Endothelial cell (in vitro differentiated cells): ENCODE data around the gene ETV3. TPM values are rescaled to one million over a fixed set of nuclear protein-coding genes. Genes with fewer than 3 reads are reported as not detected.

ENCODE experiments used
- DNase-seq: peaks from one replicate; pipeline ENCODE4 v3.0.0; 2021; ENCODE audit warnings: low spot score
- H3K27ac Mint-ChIP-seq: one replicate; pipeline ENCODE4 v1.8.0; 2021; ENCODE audit warnings: mixed read lengths, inconsistent platforms; ENCODE audit not compliant: unreplicated experiment
- H3K27me3 Mint-ChIP-seq: one replicate; pipeline ENCODE4 v1.8.0; 2021; ENCODE audit warnings: mild to moderate bottlenecking, moderate library complexity, mixed read lengths, inconsistent platforms; ENCODE audit not compliant: unreplicated experiment
- H3K36me3 Mint-ChIP-seq: one replicate; pipeline ENCODE4 v1.8.0; 2021; ENCODE audit warnings: mild to moderate bottlenecking, low read depth, mixed read lengths, inconsistent platforms; ENCODE audit not compliant: unreplicated experiment
- H3K4me1 Mint-ChIP-seq: one replicate; pipeline ENCODE4 v1.8.0; 2021; ENCODE audit warnings: mild to moderate bottlenecking, mixed read lengths, inconsistent platforms; ENCODE audit not compliant: unreplicated experiment
- H3K4me3 Mint-ChIP-seq: one replicate; pipeline ENCODE4 v1.8.0; 2021; ENCODE audit warnings: mild to moderate bottlenecking, mixed read lengths, inconsistent platforms; ENCODE audit not compliant: unreplicated experiment
- H3K9me3 Mint-ChIP-seq: one replicate; pipeline ENCODE4 v1.8.0; 2021; ENCODE audit warnings: mixed read lengths, inconsistent platforms; ENCODE audit not compliant: unreplicated experiment
- total RNA-seq: library from RNA; stranded (reverse); fragmentation: NEBNext Ultra II Directional; extraction: Animal tissue kit (Norgen Biotek cat#: 25700); gene quantifications from one replicate; pipeline ENCODE4 v1.2.1, GENCODE V29; 2021; ENCODE audit not compliant: unreplicated experiment
- TF ChIP-seq, protein P1 (sequence below): fragments of 200-600 bp; sonication (generic); IDR thresholded peaks from one replicate; pipeline ENCODE4 v1.5.0; 2021; ENCODE audit warnings: antibody characterized with exemption; ENCODE audit not compliant: unreplicated experiment

ETV3 gene
- total RNA-seq, 1 donor from 2014 or later = 52.3 TPM

DNA sequence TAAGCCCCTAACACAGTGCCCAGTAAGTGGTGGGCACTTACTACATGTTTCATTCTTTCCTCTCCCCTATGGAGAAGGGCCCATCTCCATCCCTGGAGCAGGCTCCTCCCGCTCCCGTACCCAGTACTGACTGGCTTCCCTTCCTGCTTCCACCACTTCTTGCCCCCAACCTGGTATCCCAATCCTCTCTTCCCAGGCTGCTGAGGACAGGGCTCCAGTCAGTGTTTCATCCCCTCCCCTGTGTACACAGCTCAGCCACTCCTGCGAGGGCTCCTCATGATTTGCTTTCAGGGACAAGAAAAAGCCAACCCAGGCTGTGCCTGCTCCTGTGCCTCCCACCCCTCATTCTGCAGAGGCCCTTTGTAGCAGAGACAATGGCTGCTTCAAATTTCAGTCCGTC, 20.8 kb upstream of the ETV3 start:
- no peak overlapping the region for H3K27ac Mint-ChIP-seq
- H3K4me3 Mint-ChIP-seq = no peak overlapping the region
- H3K9me3 Mint-ChIP-seq = no peaks in the 10 kb centered on the region
- peaks cover 8% of the 10 kb centered on the region for H3K27me3 Mint-ChIP-seq
- no peak for DNase-seq
- peaks cover 12% of the 10 kb centered on the region for H3K4me1 Mint-ChIP-seq
- H3K36me3 Mint-ChIP-seq = no peaks in the 10 kb centered on the region
- TF ChIP-seq, protein P1, sequence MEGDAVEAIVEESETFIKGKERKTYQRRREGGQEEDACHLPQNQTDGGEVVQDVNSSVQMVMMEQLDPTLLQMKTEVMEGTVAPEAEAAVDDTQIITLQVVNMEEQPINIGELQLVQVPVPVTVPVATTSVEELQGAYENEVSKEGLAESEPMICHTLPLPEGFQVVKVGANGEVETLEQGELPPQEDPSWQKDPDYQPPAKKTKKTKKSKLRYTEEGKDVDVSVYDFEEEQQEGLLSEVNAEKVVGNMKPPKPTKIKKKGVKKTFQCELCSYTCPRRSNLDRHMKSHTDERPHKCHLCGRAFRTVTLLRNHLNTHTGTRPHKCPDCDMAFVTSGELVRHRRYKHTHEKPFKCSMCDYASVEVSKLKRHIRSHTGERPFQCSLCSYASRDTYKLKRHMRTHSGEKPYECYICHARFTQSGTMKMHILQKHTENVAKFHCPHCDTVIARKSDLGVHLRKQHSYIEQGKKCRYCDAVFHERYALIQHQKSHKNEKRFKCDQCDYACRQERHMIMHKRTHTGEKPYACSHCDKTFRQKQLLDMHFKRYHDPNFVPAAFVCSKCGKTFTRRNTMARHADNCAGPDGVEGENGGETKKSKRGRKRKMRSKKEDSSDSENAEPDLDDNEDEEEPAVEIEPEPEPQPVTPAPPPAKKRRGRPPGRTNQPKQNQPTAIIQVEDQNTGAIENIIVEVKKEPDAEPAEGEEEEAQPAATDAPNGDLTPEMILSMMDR = no peak

DNA sequence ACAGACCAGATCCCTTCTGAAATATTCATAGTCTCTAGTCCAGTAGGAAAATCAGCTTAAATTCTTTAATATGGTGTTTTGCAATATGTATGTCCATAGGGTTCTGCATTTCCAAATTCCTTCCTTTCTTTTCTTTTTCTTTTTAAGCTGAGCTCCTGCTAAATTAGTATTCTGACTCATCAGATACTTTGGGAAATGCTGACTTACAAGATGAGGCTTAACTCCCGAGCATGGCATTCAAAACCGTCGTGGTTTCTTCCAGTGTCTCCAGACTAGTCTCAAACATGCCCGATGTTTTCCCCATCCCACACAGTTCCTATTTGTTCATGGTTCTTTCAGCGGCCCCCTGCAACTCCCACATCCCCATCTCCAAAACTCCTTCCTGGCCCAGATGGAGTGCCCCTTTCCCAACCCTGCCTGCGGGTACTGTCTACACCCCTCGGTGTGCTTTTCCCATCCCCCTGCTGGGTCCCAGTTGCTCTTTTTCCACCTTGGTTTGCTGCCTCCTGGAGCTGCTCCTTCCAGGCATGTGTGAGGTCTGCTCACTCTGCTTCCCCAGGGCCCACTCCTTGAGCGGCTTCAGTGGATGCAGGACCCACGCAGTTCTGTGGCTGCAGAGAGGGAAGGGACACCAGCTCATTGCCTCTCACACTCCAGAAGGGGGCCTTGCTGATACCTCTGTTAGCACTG, 19.5 kb upstream of the ETV3 start:
- Mint-ChIP-seq H3K4me3 (no peak overlapping the region), H3K36me3 (no peaks in the 10 kb centered on the region), H3K27me3 (peaks cover 11% of the 10 kb centered on the region), H3K4me1 (peaks cover 19% of the 10 kb centered on the region), H3K27ac (no peak overlapping the region), H3K9me3 (no peaks in the 10 kb centered on the region)
- no peak for DNase-seq
- TF ChIP-seq, protein P1 = no peak

DNA sequence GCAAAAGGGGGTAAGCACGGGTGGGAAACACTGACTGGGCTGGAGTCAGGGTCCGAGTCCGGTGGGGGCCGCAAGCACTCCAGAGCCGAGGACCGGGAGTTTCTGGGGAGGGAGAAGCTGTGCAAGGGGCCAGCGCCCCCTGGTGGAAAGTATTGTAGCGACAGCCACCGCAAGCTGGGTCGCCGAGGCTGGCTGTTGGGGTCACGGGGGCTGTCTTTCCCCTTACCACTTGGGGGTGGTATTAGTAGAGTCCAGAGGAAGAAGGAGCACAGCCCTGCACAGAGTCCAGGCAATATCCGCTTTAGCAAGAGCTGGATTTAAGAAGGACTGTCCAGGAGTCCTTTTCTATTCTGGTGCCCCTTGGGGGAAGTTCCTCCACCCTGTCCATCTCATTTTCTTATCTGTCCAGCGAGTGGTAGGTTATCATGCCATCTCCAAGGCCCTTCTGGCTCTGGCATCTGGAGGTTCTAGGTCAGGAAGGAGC, 17.9 kb upstream of the ETV3 start:
- H3K36me3 Mint-ChIP-seq = no peaks in the 10 kb centered on the region
- H3K9me3 Mint-ChIP-seq = no peaks in the 10 kb centered on the region
- peaks cover 19% of the 10 kb centered on the region for H3K4me1 Mint-ChIP-seq
- DNase-seq = peak; percentile 83
- peaks cover 8% of the 10 kb centered on the region for H3K27me3 Mint-ChIP-seq
- TF ChIP-seq, protein P1 = peak; percentile 97
- H3K27ac Mint-ChIP-seq = no peak overlapping the region
- no peak overlapping the region for H3K4me3 Mint-ChIP-seq

DNA sequence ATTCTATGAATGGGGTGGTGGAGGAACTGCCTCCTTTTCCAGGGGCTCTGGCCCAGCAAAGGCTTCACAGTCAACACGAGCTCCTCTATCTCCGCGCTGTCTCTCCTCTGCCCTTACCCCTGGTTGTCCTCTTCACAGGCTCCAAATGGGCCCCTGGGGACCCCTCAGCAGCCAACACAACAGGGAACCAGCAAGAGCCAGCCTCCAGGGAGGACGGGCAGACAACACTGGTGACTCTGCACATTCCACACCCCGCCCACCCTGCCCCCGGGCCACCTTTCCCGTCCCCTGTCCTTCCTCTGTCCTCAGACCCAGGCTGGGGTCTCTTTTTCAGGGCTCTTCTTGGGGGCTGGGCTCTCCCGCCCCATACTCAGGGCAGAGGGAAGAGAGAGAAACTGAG, 17.5 kb upstream of the ETV3 start:
- no peak for DNase-seq
- Mint-ChIP-seq H3K9me3 (no peaks in the 10 kb centered on the region), H3K4me1 (peaks cover 19% of the 10 kb centered on the region), H3K36me3 (no peaks in the 10 kb centered on the region), H3K27me3 (peaks cover 8% of the 10 kb centered on the region), H3K4me3 (no peak overlapping the region), H3K27ac (no peak overlapping the region)
- TF ChIP-seq, protein P1 = no peak

DNA sequence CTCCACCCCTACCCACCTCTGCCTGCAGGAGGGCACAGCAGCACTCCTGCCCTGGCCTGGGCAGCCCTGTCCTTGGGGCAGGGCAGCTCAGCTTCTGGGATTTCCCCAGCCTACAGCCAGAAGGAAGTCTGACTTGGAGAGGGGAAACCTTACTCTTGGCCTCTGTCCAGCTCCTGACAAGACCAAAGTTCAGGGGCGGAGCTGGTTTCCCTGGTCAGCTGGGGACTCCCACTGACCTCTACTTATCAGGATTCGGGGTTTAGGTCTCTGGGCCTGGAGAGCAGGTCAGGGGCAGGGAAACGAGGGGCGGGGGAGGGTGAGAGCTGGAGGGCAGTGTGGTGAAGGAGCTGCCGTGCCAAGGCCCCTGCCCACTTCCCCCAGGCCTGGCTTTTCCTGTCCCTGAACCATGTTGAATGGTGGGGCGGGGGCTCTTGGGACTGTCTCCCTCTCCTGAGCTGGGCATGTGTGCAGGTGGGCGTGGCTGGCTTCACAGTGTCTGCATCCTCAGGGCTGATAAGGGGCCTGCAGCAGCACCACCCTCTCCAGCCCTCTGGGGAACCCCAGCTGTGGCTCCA, 16.8 kb upstream of the ETV3 start:
- H3K27ac Mint-ChIP-seq = no peak overlapping the region
- peaks cover 19% of the 10 kb centered on the region for H3K4me1 Mint-ChIP-seq
- H3K4me3 Mint-ChIP-seq = no peak overlapping the region
- H3K27me3 Mint-ChIP-seq = peaks cover 8% of the 10 kb centered on the region
- TF ChIP-seq, protein P1 = no peak
- peak; percentile 28 for DNase-seq
- H3K36me3 Mint-ChIP-seq = no peaks in the 10 kb centered on the region
- no peaks in the 10 kb centered on the region for H3K9me3 Mint-ChIP-seq
